Heart right ventricle (tissue), 16 donors: ENCODE data around the gene SPECC1. TPM values are rescaled to one million over a fixed set of nuclear protein-coding genes. Genes with fewer than 3 reads are reported as not detected.
"Not testable (repeated sequence)": the region's sequence is repeated elsewhere in the genome, so short reads cannot be mapped to it uniquely, and the experiment has no call there.

ENCODE experiments used
- ATAC-seq, 8 donors: fragments of 200-7000 bp; cut with Tn5 transposase; one replicate each; pipeline ENCODE4 v1.9.1; 2020; ENCODE audit warnings: mild to moderate bottlenecking in 8 of 8, moderate library complexity in 8 of 8, moderate number of reproducible peaks in 1 of 8
- DNase-seq, 2 donors: peaks; one replicate each; pipeline ENCODE4 v3.0.0-alpha.2; 2020
- H3K27ac ChIP-seq, 10 donors: fragments of 200-600 bp; sonication (generic) in 2 of 10; one replicate each; pipeline versions ENCODE4 v1.5.0 to v1.8.0; 2020 to 2022; ENCODE audit warnings: mild to moderate bottlenecking in 3 of 10
- H3K27me3 ChIP-seq, 7 donors: fragments of 200-600 bp; one replicate each; pipeline ENCODE4 v1.8.0; 2021 to 2022; ENCODE audit warnings: mild to moderate bottlenecking in 2 of 7
- H3K36me3 ChIP-seq, 9 donors: fragments of 200-600 bp; sonication (generic) in 1 of 9; one replicate each; pipeline versions ENCODE4 v1.5.0 to v1.8.0; 2020 to 2022; ENCODE audit warnings: mild to moderate bottlenecking in 2 of 9
- H3K4me1 ChIP-seq, 9 donors: fragments of 200-600 bp; sonication (generic) in 1 of 9; one replicate each; pipeline versions ENCODE4 v1.5.0 to v1.8.0; 2020 to 2022; ENCODE audit warnings: mild to moderate bottlenecking in 4 of 9
- H3K4me3 ChIP-seq, 10 donors: fragments of 200-600 bp; sonication (generic) in 2 of 10; one replicate each; pipeline versions ENCODE4 v1.5.0 to v1.8.0; 2020 to 2022; ENCODE audit warnings: mild to moderate bottlenecking in 7 of 10, moderate library complexity in 2 of 10
- H3K9me3 ChIP-seq, 11 donors: fragments of 200-600 bp in 10 of 11; sonication (generic) in 2 of 11; one replicate each; pipeline versions ENCODE4 v1.5.0 to v1.8.0; 2013 to 2022; ENCODE audit warnings: mild to moderate bottlenecking in 2 of 11, control low read depth in 1 of 11, moderate library complexity in 1 of 11
- CTCF ChIP-seq, 9 donors: fragments of 200-600 bp; sonication (generic) in 2 of 9; IDR thresholded peaks; one replicate each; pipeline versions ENCODE4 v1.5.0 to v1.8.0; 2021 to 2022; ENCODE audit warnings: antibody characterized with exemption in 9 of 9, mild to moderate bottlenecking in 5 of 9, moderate library complexity in 1 of 9
- WGBS, 2 donors: extraction: QIAGEN DNeasy Blood & Tissue Kit; methylation state at CpG; one replicate each; pipeline ENCODE4 v1.1.7; 2013; ENCODE audit warnings: inconsistent platforms in 1 of 2; 5-methylcytosine and 5-hydroxymethylcytosine counted together
- intact Hi-C, 10 donors: fragments of 100-400 bp; cut with DNase I; formaldehyde crosslinking; loops; one replicate each; pipeline versions ENCODE4 v1.11.1 to v1.14.2; 2022
- polyA plus RNA-seq, 2 donors: library from polyadenylated mRNA; stranded (reverse); fragments of 200-250 nt; gene quantifications; one replicate each; pipeline ENCODE4 v1.2.3, GENCODE V29; 2013
- total RNA-seq, 10 donors: library from RNA; stranded (reverse); fragmentation: NEBNext Ultra II Directional in 3 of 10; extraction: Animal tissue kit (Norgen Biotek cat#: 25700) in 3 of 10; gene quantifications; one replicate each; pipeline versions ENCODE4 v1.2.1 to v1.2.4, GENCODE V29; 2021 to 2023
- donor health status: Arrhythmogenic right ventricular cardiomyopathy.
- donor health status: ischemic (EF 13 %, LVEDD 7.1; RV severe dilation, severe dysfunction).
- donor health status: healthy with polysubstance abuse.
- donor health status: DM: no; HTN: yes; CAD: no.
- donor health status: DM: no; HTN: no; CAD: no.
- donor health status: ischemic (EF 25% LVEDD 6.9; RV normal size, moderate dysfunction).
- donor health status: ischemic (EF 25% LVEDD 5.7; RV mildly dilated, moderate dysfunction).
- donor health status: healthy.
- donor health status: DM: yes; HTN: yes; CAD: no.
- donor health status: Ischemic cardiomyopathy.
- donor health status: ischemic (EF 35%, LVEDD 5.7; RV mildly dilated, moderate dysfunction).
- donor health status: nonischemic (EF 11% LVEDD 7.7; RV severe dilation, severe dysfunction).
- donor health status: DM: yes; HTN: yes; CAD: no.
- donor health status: PGD.
- donor health status: ischemic (EF 29% LVEDD 5.4; RV normal size, mild dysfunction).
- donor health status: nonischemic (EF 23%, LVEDD 6.1; RV moderate dilation, normal function).

Gene SPECC1
- total and polyA plus RNA-seq, 12 donors: 2.9 to 15.2 (median 8.5) TPM

DNA sequence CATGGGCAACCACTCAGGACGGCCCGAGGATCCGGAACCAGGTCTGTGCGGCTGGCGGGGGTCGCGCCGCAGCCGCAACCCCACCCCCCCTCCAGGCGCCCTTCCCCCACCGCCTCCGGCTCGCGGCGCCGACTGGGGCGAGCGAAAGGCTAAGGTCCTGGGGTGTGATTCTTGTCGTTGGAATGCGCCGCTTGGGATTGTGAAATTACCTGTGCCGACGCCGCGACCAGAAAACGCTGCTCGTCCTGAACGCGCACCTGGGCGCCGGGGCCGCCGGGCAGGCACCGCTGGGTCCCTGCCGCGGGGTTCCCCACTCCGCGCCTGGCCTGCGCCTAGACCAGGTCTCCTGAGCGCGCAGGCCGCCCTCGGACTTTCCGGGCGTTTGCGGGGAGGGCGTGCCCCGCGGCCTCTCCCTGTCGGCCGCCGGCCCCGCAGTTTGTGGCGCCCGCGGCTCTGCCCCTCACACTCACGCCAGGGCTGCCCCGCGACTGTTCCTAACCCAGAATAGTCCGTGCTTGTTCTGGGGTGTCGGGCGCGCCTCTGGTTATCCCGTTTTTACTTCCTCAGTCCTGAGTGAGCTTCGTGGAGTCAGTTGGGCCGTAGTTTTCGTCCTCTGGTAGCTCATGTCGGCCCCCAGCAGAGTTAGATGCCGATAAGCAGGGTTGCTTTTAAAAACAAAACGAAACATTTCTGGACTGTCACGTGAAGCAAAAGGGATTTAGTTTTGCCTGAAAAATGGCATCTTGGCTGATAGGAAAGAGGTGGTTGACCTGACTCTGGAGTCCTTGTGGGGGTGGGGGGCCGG is 147.2 kb downstream of the SPECC1 start:
- no peak for TF ChIP-seq CTCF (IDR thresholded peaks at IDR 0.05)
- Histone ChIP-seq H3K27me3 (peaks cover 0 to 12% (median 0%) of the 10 kb centered on the region in 7 donors), H3K9me3 (no peaks in the 10 kb centered on the region), H3K4me1 (peaks cover 0 to 23% (median 15%) of the 10 kb centered on the region in 9 donors), H3K27ac (peak overlapping the region in 4 of 10 donors; percentile 21 to 50 (median 29)), H3K36me3 (no peaks in the 10 kb centered on the region), H3K4me3 (peak overlapping the region; percentile 32 to 79 (median 68))
- peak in 7 of 8 donors; percentile 10 to 59 (median 30) for ATAC-seq
- intact Hi-C loops: no loop called here
- WGBS, 2 donors: 2% methylated on average over 68 to 72 of the region's 72 CpGs
- DNase-seq: peak in 1 of 2 donors; percentile 28

DNA sequence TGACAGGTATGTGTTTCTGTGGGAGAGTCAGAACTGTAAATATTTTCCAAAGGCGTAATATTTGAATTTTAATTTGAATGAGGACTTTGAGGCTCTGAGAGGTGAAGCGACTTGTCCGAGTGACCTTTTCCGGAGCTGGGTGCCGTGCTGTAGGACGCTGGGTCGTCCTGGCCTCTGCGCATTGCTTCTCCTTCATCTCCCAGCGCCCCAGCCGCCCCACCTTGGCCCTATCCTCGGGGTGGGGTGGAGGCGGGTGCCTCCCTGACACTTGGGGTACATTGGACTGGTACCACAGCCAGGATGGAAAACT is 147.8 kb downstream of the SPECC1 start:
- ATAC-seq: no peak
- Histone ChIP-seq H3K4me1 (peaks cover 0 to 23% (median 15%) of the 10 kb centered on the region in 9 donors), H3K27ac (no peak overlapping the region), H3K27me3 (peaks cover 0 to 12% (median 0%) of the 10 kb centered on the region in 7 donors), H3K9me3 (no peaks in the 10 kb centered on the region), H3K36me3 (no peaks in the 10 kb centered on the region), H3K4me3 (peak overlapping the region in 8 of 10 donors; percentile 37 to 79 (median 70))
- WGBS, 2 donors: 68 to 70% methylated on average over 12 of the region's 12 CpGs
- intact Hi-C loops: no loop called here
- TF ChIP-seq CTCF (IDR thresholded peaks at IDR 0.05): no peak
- DNase-seq: no peak

GRCh38 chr17:20158580-20158979 is 149.4 kb downstream of the SPECC1 start:
- ATAC-seq (no peak), DNase-seq (no peak)
- H3K9me3 ChIP-seq: no peaks in the 10 kb centered on the region
- peaks cover 0 to 12% (median 0%) of the 10 kb centered on the region in 7 donors for H3K27me3 ChIP-seq
- H3K27ac ChIP-seq: no peak overlapping the region
- H3K36me3 ChIP-seq: peaks cover 0 to 2% (median 0%) of the 10 kb centered on the region in 9 donors
- peaks cover 0 to 23% (median 15%) of the 10 kb centered on the region in 9 donors for H3K4me1 ChIP-seq
- no peak overlapping the region for H3K4me3 ChIP-seq
- WGBS, 2 donors: 79 to 90% methylated on average over 5 of the region's 5 CpGs
- no peak for TF ChIP-seq CTCF (IDR thresholded peaks at IDR 0.05)
- intact Hi-C loops: no loop called here

GRCh38 chr17:20159406-20160069 is 150.4 kb downstream of the SPECC1 start:
- ATAC-seq: no peak
- Histone ChIP-seq H3K27me3 (peaks cover 0 to 12% (median 0%) of the 10 kb centered on the region in 7 donors), H3K4me3 (no peak overlapping the region), H3K4me1 (peaks cover 0 to 23% (median 15%) of the 10 kb centered on the region in 9 donors), H3K36me3 (peaks cover 0 to 2% (median 0%) of the 10 kb centered on the region in 9 donors), H3K27ac (no peak overlapping the region), H3K9me3 (no peaks in the 10 kb centered on the region)
- intact Hi-C loops: no loop called here
- 90 to 91% methylated on average over 4 of the region's 4 CpGs for WGBS, 2 donors
- DNase-seq: no peak
- no peak for TF ChIP-seq CTCF (IDR thresholded peaks at IDR 0.05)

- H3K27ac ChIP-seq, intact Hi-C loops, H3K36me3 ChIP-seq, DNase-seq, H3K4me3 ChIP-seq, ATAC-seq, H3K4me1 ChIP-seq, H3K27me3 ChIP-seq, H3K9me3 ChIP-seq: not testable (repeated sequence)
- 91 to 95% methylated on average over 4 of the region's 4 CpGs for WGBS, 2 donors
Measured at GRCh38 chr17:20165516-20165915, 156.4 kb downstream of the SPECC1 start.
